Activated T-cell treated with anti-CD3 and anti-CD28 coated beads, Interleukin-2, amount 50 U/mL, for 1 hour (primary cell): ENCODE results near the gene TAB2.

ENCODE experiments used
- DNase-seq: peaks from one replicate; pipeline ENCODE4 v3.0.0-alpha.2; 2020

Gene TAB2

DNA sequence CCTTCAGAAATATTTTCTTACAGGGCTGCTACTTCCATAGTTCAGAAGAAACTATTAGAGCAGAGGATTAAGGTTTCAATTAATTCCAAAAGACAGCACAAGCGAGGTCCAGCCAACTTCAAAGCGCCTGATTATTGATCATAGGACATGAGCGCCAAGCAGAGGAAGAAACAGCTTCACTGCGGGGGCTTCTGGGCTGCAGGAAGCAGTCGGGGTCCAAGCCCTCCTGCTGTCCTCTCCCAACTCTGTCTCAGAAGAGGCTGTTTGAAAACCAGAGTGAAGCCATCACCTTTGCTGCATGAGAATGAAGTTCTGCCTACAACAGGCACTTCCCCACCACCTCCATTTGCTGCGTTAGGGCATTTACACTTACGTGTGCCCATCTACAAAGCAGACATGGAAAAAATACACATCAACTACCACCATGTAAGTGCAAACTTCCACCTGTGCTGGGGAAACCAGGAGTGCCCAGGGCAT lies 106.5 kb downstream of the TAB2 start:
- no peak for DNase-seq

DNA sequence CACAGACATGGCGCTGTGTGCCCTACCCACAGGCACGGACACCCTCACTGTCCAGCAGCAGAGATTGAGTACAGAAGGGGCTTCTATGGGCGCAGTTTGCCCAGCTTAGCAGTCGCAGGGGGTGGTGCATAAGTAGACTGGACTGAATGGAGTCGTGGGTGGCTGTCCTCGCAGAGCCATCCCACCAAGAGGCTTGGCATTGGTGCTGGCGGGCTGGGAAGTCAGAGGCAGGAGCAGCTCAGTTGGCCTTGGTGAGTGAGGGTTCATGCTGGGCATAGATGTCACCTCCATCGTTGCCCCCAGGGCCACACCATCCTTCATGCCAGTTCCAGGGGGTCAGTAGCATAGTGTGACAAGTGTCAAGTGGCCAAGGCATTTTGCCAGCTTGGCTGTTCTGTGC lies 107.7 kb downstream of the TAB2 start:
- no peak for DNase-seq

GRCh38 chr6:149425754-149426153 lies 108.2 kb downstream of the TAB2 start:
- DNase-seq, result no peak

DNA sequence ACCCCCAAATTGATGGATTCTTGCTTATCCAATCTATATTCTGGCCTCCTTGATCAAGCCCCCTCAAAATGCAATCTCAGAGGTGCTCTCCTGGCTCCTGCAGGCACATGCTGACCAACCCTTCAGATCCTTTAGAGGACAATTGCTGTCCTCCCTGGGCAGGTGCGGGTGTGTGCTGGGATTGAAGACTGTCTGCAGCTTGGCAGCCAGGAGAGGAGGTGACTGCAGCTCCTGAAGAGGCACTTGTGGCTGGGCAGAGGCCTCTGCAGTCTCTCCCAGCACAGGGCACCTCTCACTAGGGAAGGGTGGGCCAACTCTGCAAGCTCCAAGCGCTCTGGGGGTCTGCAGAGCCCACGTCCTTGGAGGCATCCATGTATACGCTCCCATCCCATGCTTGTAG lies 111.1 kb downstream of the TAB2 start:
- no peak for DNase-seq

- DNase-seq, result no peak
Measured at GRCh38 chr6:149429427-149430360, 112.2 kb downstream of the TAB2 start.

DNA sequence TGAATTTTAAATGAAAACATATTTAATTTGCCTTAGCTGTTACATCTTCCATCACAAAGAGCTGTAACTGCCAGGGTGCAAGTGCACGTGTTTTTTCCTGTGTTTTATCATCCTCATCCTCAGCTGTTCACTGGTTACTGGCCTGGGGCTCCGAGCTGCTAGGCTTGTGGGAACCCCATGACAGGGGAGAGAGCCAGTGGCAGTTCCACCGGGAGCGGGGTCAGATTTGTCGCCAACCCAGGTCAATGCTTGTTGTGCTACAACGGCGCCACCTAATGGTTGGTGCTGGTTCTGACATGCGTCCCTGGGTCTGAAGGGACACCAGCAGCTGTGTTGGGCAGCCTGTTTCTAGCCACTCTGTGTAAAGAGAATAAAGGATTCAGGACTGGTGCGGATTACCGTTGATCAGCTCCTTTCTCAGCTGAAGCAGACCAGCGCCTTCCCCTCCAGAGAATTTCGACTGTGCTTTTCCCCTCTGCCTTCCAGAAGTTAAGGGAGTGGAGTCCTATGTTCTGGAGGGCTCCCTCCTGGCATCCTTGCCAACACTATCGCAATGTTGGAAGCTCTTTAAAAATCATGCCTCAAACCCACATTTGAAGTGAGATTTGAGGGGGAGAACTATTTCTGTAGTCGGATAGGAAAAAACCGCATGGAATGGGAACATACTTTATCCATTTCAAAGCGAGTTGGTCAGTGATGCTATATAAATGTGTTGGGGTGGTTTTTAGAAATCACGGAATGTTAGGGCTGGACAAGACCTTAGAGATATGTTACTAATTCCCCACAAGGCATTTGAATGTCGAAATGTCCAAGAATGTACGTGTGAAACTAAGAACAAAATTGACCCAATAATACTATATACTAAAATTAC lies 114.6 kb downstream of the TAB2 start:
- DNase-seq, result peak; percentile 91

DNA sequence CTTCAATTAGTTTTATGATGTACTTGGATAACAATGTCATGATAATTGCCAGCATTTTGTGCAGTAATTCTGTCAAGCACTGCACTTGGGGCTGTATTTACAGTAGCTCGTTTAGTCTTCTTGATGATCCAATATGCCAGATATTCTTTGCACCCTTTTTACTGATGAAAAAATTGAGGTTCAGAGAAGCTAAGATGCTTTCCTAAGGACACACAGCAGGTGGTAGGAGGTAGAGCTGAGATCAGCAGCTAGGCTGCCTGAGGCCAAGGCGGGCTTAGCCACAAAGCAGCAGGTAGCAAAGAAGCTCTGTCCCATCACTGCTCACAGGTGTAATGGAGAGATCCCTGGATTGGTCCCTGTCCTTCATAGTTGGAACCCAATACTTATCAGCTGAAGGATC lies 115.9 kb downstream of the TAB2 start:
- no peak for DNase-seq

DNA sequence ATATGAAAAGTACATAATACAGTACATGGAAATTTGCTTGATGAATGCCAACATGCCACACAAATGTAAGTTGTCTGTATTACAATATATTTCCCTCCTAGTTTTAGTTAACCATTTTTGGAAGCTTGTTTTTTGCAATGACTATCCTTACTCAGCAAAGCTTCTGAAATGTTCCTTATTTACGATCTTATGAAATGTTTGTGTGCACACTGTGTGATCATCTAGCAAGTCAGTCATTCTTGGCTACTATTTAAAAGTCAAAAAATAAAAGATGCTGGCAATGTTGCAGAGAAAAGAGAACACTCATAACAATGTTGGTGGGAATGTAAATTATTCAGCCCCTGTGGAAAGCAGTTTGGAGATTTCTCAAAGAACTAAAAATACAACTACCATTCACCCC lies 116.4 kb downstream of the TAB2 start:
- no peak for DNase-seq

GRCh38 chr6:149435919-149436586 lies 118.5 kb downstream of the TAB2 start:
- DNase-seq, result no peak

DNA sequence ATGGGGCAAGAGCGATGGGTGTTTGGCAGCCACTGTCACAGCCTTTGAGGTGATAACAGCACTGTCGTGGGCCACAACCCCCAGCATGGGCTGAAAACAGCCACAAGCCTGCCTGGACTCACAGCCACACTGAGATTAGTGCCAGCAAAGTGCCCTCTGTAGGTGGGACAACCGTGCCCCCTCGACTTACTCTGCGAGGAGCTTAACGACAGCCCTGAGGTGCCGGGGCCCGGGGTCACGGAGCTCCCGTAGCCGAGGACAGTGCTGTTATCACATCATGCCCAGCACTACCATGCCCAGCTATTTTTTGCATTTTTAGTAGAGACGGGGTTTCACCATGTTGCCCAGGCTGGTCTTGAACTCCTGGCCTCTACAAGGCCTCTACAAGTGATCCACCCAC lies 119.1 kb downstream of the TAB2 start:
- no peak for DNase-seq

DNA sequence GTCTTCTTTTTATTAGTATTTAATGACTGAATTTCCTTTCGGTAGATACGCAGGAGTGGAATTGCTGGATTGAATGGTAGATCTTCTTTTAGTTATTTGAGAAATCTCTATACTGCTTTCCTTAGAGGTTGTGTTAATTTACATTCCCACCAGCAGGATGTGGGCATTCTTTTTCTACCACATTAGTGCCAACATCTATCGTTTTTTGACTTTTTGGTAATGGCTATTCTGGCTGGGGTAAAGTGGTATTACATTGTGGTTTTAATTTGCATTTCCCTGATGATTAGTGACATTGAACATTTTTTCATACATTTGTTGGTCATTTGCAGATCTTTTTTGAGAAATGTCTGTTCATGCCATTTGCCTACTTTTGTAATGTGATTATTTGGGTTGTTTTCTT lies 119.7 kb downstream of the TAB2 start:
- no peak for DNase-seq

- DNase-seq, result no peak
Measured at GRCh38 chr6:149438855-149439254, 121.3 kb downstream of the TAB2 start.

DNA sequence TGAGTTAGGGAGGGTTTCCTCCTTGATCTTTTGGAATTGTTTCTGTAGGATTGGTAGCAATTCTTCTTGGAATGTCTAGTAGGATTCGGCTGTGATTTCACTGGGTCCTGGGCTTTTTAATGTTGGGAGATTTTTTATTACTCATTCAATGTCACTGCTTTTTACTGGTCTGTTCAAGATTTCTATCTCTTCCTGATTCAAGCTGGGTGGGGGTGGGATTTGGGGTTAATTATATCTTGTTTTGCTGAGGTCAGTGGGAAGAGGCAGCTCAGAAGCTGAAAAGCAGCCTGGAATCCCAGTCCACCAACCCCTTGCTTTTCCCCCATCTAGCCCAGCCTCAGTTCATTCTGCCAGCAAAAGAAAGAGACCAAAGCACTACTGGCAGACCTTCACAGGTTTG lies 122.1 kb downstream of the TAB2 start:
- DNase-seq, result no peak

- DNase-seq, result no peak
Measured at GRCh38 chr6:149440735-149441671, 123.5 kb downstream of the TAB2 start.

- DNase-seq, result no peak
Measured at GRCh38 chr6:149441740-149442139, 124.2 kb downstream of the TAB2 start.

GRCh38 chr6:149443411-149444181 lies 126.1 kb downstream of the TAB2 start:
- no peak for DNase-seq

- peak; percentile 27 for DNase-seq
Measured at GRCh38 chr6:149444360-149445094, 127.0 kb downstream of the TAB2 start.

DNA sequence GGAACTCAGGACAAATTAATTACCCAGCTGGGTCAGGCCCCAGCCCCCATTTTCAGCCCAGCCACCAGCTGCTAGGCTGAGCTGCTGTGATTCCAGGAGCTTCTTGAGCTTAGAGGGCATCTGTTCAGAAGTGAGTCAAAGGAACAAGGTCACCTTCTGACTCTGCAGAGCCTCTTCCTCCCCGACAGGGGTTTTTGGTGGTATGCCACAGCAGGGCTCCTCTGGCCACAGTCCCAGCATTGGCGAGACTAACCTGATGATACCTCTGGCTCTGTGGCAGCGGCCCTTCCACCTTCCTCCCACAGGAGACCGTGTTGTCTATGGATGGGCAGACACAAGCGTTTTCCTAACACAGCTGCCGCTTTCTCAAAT lies 127.6 kb downstream of the TAB2 start:
- peak; percentile 25 for DNase-seq

GRCh38 chr6:149445573-149445972 lies 128.1 kb downstream of the TAB2 start:
- no peak for DNase-seq

GRCh38 chr6:149446791-149447376 lies 129.4 kb downstream of the TAB2 start:
- no peak for DNase-seq
